ENCODE data around the gene HEXIM1.
A peak's percentile ranks its signal among the peaks of the same experiment; 100 is the strongest.

The HEXIM1 gene

DNA sequence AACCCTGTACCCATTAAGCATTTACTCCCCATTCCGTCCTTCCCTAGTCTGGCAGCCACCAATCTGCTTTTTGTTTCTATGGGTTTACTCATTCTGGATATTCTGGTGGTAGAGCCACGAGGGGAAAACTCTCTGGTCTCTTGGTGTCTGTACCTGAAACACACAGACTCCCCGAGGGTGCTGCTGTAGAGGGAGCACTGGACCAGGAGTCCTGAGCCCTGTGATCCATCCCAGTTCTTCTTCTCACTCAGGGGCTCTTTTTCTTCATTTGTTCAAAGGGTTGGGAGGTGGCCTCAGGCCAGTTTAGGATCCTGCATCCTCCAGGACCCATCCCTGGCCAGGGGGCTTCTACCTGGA is 27.5 kb downstream of the HEXIM1 start:
- no peak for DNase-seq

DNA sequence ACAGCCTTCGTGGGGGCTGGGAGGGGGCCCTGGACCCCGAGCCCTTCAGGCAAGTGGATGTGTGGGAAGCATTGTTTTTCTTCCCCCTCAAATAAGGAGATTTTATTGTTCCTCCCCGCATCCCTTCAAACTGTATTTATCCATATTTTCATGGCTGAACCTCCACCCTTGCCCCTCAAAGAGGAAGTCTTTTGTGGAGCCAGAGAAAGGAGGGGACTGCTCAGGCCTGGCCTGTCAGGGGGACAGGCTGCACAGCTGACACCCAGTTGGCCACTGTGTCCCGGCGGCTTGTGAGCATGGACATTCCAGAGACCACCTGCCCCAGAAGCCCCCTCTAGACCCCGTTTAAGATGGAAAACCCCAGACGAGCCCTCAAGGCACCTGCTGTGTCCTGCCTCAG is 29.3 kb downstream of the HEXIM1 start:
- no peak for DNase-seq

DNA sequence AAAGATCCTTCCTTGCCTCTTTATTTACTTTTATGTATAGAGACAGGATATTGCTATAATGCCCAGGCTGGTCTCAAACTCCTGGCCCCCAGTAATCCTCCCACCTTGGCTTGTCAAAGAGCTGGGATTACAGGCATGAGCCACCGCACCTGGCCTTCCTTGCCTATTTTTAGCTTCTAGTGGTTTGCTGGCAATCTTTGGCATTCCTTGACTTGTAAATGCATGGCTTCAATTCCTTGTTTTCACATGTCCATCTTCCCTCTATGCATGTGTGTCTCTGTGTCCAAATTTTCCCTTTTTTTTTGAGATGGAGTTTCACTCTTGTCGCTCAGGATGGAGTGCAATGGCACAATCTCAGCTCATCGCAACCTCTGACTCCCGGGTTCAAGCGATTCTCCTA is 35.9 kb downstream of the HEXIM1 start:
- no peak for DNase-seq

DNA sequence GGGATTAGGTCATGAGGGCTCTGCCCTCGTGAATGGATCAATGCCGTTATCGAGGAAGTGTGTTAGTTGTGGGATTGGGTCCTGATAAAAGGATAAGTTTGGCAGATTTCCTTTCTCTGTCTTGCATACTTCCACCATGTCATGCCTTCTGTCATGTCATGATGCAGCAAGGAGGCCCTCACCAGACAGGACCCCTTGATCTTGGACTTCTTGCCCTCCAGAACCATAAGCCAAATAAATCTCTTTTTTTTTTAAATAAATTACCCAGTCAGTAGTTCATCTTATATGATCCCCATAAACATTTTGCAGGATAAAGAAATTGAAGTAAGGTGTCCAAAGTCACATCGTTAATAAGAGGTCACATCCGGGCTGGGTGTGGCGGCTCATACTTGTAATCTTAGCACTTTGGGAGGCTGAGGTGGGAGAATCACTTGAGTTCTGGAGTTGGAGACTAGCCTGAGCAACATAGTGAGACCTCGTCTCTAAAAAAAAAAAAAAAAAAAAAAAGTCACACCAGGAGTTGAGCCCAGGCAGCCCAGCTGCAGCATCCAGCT is 38.6 kb downstream of the HEXIM1 start:
- no peak for DNase-seq

DNA sequence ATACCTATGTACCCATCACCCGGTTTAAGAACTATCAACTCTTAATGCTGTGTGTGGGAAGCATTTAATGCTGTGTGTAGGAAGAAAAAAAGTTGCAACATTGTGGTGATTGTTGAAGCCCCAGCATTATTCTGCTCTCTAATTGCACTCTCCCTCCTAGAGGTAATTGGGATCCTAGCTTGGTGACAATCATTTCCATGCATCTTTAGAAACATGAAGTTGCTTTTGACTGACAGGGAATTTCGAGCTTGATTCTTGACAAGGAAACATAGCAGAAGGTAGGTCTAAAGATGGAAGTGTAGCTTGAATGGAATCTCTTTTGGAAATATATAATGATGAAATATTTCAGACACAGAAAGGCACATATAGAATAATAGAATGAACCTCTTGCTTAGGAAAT is 40.7 kb downstream of the HEXIM1 start:
- DNase-seq, result no peak

DNA sequence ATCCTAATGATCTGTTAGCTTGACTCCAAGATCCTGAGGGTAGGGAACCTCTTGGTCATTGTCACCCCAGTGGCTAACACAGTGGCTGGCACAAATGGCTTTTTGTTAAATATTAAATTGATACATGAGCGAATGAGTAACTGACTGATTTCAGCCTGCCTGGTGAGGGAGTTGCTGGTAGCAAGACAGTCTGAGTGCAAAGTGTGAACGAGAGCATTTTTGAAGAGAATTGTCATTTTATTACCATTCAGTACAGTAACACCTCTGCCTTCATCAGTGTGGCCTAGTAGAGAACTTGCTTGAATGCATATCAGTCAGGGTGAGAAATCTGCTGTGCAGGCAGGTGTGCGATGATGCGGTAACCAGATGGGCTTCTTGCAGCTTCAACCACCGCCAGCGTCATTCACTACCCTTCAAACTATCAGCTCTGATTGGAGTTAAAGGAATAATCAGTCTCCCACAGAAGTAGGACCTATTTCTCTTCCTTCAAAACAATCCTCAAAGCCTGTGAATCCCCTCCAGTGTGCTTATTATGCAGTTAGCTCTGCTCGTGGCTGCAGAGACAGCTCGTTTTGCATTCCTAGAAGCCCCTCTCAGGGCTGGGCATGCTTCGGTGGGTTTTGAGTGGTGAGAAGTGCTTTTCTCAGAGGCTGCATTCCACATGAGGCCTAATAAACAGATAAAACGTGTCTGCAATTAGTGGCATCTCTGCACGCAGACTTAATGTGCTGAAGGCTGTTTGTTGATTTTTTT is 42.4 kb downstream of the HEXIM1 start:
- DNase-seq, result no peak

DNA sequence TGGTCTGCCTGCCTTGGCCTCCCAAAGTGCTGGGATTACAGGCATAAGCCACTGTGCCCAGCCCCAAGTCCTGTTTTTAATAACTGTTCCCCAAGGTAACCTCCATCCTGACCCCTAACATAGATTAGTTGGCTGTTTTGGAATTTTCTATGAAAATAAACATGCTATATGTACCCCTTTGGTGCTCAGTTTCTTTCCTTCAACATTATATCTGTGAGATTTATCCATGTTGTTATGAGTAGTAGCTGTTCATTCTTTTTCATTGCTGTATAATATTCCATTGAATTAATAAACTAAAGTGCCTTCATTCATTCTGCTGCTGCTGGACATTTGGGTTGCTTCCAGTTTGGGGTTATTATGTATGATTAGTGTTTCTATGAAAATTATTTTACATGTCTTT is 47.1 kb downstream of the HEXIM1 start:
- no peak for DNase-seq

DNA sequence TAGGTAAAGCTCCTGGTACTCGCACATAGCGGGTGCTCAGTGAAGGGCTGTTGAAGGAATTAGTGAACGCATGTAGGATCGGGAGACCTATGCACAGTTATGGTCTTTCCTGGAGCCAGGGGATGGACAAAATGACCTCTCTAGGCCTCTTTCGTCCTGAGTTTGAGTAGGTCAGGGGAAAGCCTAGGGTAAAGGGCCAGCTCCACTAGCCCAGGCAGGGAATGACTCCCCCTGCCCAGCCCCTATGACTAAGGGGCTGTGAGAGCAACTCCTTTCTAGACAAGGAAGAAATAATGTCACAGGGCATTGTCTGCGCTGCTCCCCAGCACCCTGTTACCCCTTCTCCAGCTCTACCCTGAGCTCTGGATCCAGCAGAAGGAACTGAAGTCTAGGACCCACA is 48.8 kb downstream of the HEXIM1 start:
- DNase-seq, result no peak

DNA sequence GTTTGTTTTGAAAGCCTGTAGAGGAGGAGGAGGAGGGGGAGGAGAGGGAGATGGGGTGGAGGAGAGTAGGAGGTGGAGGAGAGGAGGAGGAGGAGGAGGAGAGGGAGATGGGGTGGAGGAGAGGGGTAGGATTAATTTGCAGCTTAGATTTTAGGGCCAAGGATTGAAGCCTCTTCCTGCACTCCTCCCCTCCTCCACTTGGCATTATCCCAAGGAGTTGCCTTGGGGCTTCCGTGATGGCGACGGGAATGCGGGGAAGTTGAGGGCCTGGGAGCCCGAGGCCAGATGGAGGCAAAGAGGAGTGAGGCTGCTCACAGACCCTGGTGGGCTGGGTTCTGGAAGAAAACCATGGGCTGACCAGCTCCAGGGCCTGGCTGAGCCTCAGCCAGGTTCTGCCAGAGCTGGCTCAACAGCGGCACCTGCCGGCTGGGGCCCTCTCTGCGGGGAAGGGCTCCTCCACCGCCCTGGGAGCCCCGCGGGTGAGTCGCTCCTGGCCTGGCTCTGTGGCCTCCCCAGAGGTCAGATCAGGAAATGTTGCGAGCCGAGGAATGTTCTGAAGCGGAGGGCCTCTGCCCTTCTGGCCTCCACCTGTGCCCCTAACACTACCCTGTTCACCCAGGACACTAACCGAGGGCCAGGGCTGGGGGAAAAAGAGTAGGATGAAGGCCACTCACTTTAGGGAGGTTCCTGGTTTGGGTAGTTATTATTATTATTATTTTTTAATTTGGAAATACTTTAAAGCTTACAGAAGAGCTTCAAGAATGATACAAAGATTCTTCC is 49.5 kb downstream of the HEXIM1 start:
- peak; percentile 87 to 88 for DNase-seq

DNA sequence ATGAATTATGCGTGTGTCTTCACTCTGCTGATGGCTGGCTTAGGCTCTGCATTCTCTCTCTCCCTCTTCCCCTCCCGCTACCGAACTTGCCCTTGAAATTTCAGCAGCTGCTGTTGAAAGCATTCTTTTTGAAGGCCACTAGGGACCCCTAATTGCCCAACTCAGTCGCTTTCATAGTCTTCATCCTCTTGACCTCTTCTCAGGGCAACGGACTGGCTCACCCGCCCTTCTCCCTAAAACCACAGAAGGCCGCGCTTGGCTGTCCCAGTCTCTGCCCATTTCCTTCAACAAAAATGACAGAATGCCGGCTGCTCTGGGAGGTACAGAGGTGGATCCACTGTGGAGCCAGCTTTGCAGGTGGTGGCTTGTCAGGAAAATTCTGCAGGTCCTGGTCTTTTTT is 52.4 kb downstream of the HEXIM1 start:
- DNase-seq, result no peak

DNA sequence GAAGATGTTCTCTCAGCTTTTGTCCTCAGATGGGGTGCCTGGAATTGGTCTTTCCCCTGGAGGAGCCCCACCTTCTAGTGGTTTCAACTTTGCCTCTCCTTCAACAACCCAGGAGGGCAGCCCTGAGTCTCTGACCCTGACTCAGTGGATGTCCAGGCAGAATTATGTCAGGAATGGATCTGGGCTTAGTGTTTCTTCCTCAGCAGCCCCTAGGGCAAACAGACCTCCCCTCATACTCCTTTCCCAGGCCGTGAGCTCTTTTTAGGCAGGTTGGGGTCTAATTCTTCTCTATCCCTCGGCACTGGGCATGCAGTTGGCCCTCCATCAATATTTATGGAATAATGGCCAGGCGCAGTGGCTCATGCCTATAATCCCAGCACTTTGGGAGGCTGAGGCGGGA is 53.2 kb downstream of the HEXIM1 start:
- DNase-seq, result no peak
